GM08714 (cell line): ENCODE data around the gene MOGAT3.

Source experiments
- H3K4me3 ChIP-seq: fragments of 200-500 bp; sonication (Bioruptor generic); 2 replicates; pipeline ENCODE4 v1.5.1; 2014; ENCODE audit warnings: mild to moderate bottlenecking, low read length, inconsistent platforms
- ZNF274 ChIP-seq: IDR thresholded peaks from 2 replicates; pipeline ENCODE4 v1.6.1; 2012; ENCODE audit warnings: mild to moderate bottlenecking, low read depth, low read length

Gene MOGAT3, protein sequence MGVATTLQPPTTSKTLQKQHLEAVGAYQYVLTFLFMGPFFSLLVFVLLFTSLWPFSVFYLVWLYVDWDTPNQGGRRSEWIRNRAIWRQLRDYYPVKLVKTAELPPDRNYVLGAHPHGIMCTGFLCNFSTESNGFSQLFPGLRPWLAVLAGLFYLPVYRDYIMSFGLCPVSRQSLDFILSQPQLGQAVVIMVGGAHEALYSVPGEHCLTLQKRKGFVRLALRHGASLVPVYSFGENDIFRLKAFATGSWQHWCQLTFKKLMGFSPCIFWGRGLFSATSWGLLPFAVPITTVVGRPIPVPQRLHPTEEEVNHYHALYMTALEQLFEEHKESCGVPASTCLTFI

DNA sequence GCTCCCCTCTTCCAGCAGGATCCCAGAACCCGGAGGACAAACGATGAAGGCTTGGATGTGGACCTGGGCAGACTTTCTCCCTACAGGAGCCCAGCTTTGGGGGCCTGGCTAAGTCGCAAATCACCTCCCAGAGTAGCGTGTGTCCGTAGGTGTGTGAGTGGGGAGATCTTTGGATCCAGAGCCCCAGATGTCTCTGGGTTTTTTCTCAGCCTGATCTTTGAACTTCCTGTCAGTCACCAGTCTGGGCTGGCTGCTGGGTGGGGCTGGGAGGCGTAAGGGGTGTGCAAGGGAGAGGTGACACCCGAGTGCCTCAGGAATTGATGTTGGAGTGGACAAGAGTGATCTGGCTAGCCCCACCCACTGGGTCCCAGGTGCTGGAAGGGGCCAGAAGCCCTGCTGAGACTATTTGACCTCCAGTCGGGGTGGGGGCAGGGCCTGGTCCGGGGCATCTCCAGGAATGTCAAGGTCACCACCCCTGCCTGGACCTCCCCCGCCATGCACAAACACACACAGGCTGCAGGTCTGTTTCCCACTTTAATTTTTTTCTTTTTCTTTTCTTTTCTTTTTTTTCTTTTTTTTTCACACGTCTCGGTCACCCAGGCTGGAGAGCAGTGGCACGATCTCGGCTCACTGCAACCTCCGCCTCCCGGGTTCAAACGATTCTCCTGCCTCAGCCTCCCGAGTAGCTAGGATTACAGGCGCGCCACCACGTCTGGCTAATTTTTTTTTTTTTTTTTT lies at the start of gene MOGAT3:
Gene MOGAT3 (minus strand): TSS at position 175 of the 738 bp plus-strand sequence. CDS start 182 bp downstream, outside the sequence.
- H3K4me3 ChIP-seq: no peak within 1 kb of the TSS
- TF ChIP-seq ZNF274: no peak

DNA sequence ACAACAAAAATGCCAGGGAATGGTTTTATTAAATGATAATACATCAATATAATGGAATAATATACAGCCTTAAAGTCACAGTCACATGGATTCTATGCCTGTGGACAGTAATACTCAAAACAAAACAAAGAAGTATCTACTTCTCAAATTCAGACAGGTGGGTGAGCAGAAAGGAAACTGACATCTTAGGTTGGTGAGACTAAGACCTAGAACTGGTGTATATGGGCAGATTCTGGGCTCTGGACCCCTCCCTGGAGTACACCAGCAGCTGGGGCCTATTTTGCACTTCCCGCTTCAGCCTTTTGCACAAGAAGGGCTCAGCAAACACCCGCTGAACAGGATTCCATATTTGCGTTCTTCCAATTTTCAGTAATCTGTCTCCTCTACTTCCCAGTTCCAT lies 49.5 kb upstream of the MOGAT3 start:
- no peak for TF ChIP-seq ZNF274
- H3K4me3 ChIP-seq: peak overlapping the region; percentile 99; the same call in 1 of the 2 replicates

DNA sequence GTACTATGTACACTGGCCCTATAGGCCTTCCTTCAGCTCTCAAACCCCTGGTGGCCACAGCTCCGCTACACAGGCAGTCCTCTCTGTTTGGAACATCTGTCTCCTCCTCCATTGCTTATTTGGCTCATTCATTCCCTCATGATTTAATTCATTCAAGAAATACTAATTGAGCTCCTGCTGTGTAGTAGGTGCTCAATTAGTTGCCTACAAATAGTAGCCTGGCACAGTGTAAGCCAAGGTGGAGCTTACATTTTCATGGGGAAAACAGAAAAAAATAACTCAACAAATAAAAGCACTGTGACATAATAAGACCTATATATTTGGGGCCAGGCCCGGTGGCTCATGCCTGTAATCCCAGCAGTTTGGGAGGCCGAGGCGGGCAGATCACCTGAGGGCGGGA lies 47.4 kb upstream of the MOGAT3 start:
- no peak overlapping the region for H3K4me3 ChIP-seq
- no peak for TF ChIP-seq ZNF274

DNA sequence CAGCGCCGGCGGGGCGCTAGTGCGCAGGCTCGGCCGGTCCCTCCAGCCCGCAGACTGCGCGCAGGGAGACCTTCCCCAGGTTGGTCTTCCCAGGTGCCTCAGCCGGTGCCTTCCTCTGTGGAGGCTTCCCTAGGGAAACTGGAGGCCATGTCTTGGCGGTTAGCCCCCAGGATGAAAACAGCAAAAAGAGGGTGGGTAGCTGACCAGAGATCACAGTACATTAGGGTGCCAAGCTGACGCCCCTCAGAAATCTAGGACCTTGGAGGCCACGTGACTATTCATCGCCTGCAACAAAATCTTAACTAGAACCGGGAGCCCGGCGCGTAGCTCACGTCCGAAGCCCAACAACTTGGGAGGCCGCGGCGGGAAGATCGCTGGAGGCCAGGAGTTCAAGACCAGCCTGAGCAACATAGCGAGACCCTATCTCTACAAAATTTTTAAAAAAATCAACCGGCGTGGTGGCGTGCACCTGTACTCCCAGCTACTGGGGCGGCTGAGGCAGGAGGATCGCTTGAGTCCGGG lies 44.4 kb upstream of the MOGAT3 start:
- peak overlapping the region; percentile 71; the same call in 1 of the 2 replicates for H3K4me3 ChIP-seq
- no peak for TF ChIP-seq ZNF274

DNA sequence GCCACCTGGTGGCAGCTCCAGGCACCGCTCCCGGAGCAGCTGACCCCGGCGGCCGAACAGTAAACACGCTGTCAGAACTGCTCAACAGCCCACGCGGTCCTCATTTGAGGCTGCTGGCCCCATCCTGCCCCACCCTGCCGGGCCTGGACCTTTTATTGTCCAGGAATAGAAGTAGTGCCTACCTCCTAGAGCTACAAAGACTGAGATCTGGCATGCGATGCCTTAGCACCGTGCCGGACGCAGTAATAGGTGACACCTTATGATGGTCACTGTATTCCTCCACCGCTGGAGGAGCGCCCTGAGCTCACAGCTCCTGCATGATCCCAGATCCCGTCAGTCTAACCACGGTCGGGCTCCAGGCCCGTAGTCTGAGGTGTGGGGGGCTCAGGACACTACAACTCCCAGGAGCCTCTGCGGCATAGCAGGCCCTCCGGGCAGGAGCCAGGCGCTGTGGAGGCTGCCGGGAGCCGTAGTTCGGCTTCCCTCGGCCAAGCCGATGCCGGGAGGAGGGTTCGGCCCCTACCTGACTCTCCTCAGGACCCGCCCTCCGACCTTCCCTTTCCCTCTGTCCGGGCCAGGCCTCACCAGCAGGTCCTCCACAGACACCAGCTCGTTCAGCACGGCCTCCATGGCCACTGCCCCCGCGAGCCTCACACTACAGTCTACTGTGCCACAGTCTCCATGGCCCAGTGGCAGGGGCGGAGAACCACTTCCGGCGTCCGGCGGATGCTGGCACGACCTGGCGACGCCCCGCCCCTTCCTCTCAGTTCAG lies 43.7 kb upstream of the MOGAT3 start, which contains the start of gene FIS1:
Gene FIS1 (minus strand): TSS at position 707 of the 772 bp plus-strand sequence. CDS start 77 bp downstream, at position 630.
- peak within 1 kb of the TSS; percentile 71 for H3K4me3 ChIP-seq
- no peak for TF ChIP-seq ZNF274

DNA sequence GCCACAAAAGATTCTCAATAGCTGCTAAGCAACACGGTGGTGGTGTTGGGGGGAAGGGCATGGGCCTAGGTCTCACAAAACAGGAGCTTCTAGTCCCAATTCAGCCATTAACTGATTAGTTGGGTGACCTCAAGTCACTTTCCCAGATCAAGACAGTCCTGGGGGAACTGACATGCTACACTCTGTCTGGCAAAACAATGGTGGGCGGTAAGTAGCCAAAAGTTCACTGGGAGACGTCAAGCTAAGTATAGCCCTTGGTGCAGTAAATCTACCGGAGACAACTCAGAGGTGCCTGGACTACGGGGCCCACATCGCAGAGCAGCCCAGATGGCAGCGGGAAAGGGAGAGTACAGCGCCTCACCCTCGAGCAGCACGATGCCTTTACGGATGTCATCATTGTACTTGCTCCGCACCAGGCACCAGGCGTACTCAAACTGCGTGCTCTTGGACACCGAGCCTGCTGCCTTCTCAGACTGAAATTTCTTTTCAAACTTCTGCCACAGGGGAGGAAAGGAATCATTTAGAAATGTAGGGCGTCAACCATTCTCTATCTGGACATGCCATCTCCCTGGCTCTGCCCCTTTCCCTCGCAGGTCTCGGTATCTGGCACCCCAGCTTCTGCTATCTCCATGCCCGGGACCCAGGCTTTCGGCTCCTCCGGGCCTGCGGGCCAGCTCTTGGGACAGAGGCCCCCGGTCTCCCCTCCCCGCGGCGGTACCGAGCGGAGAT lies 43.0 kb upstream of the MOGAT3 start:
- no peak for TF ChIP-seq ZNF274
- peak overlapping the region; percentile 71; the same call in 1 of the 2 replicates for H3K4me3 ChIP-seq

DNA sequence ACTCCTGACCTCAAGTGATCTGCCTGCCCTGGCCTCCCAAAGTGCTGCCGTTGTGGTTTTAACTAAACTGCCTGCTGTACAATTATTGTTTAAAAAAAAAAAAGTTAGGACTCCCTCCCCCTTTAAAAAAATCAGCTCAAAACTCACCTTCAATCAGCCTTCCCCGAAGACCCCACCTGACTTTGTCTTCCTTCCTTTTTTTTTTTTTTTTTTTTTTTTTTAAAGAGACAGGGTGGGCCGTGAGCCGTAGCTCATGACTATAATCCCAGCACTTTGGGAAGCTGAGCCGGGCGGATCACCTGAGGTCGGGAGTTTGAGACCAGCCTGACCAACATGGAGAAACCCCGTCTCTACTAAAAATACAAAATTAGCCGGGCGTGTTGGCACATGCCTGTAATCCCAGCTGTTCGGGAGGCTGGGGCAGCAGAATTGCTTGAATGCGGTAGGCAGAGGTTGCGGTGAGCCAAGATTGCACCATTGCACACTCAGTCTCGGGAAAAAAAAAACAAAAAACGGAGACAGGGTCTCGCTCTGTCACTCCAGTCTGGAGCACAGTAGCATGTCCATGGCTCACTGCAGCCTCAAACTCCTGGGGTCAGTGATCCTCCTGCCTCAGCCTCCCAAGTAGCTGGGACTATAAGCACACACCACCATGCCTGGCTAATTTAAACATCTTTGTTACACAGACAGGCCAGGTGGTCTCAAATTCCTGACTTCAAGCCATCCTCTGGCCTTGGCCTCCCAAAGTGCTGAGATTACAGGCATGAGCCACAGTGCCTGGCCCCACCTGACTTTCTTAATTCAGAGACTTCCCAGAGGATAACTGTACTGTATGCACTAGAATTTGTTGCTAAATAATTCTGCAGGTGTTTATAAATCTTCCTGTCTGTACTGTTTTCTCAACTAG lies 40.9 kb upstream of the MOGAT3 start:
- H3K4me3 ChIP-seq: no peak overlapping the region
- TF ChIP-seq ZNF274: no peak

DNA sequence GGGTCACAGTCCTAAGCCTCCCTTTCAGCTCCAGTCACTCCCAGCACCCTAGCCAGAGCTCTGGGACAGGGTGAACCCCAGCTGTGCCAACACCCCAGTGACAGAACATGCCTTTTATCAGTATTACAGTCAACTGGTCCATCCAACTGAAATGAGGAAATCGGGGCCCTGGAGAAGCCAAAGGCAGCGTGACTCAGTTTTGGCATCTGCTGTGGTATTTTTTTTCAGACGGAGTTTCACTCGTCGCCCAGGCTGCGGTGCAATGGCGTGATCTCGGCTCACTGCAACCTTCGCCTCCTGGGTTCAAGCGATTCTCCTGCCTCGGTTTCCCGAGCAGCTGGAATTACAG lies 40.2 kb upstream of the MOGAT3 start:
- TF ChIP-seq ZNF274: no peak
- no peak overlapping the region for H3K4me3 ChIP-seq

DNA sequence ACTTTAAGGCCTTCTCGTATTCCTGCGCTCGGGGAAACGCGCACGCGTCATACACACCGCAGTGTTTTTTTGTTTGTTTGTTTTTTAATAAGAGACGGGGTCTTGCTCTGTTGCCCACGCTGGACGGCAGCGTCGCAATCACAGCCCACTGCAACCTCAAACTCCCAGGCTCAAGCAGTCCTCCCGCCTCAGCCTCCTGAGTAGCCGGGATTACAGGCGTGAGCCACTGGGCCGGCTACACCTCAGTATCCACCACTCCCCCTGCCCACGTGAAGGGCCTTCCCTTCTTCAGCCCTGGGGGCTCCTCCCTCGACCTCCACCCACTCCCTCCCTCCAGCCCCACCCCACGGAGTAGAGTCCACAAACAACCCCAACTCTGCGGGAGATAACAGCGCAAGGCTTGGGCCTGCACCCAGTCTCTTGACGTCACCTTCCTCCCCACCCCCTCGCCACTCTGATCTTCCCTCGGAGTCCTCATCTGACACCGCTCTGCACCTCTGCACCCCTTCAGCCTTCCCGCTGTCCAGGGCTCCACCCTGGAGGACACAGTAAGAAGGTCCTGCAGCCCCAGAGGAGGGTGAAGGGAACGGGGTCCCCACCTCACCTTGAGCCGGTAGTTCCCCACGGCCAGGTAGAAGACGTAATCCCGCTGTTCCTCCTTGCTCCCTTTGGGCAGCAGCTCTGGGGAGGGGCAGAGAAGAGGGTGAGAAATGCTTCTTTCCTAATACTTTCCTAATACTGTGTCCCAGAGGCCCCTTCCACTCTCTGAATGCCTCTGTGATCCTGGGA lies 39.6 kb upstream of the MOGAT3 start:
- no peak for TF ChIP-seq ZNF274
- H3K4me3 ChIP-seq: no peak overlapping the region

DNA sequence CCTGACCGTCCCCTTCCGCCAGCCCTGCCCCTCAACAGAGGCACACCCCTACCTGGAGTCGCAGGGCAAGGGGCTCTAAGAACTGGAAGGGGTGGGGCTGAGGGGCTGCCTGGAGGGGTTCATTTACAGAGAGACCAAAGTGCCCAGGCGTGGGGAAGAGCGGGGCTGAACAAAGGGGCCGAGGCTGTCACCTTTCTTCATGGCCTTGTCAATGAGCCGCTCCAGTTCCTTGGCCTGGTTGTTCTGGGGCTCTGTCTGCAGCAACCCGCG lies 39.0 kb upstream of the MOGAT3 start:
- TF ChIP-seq ZNF274: no peak
- no peak overlapping the region for H3K4me3 ChIP-seq

DNA sequence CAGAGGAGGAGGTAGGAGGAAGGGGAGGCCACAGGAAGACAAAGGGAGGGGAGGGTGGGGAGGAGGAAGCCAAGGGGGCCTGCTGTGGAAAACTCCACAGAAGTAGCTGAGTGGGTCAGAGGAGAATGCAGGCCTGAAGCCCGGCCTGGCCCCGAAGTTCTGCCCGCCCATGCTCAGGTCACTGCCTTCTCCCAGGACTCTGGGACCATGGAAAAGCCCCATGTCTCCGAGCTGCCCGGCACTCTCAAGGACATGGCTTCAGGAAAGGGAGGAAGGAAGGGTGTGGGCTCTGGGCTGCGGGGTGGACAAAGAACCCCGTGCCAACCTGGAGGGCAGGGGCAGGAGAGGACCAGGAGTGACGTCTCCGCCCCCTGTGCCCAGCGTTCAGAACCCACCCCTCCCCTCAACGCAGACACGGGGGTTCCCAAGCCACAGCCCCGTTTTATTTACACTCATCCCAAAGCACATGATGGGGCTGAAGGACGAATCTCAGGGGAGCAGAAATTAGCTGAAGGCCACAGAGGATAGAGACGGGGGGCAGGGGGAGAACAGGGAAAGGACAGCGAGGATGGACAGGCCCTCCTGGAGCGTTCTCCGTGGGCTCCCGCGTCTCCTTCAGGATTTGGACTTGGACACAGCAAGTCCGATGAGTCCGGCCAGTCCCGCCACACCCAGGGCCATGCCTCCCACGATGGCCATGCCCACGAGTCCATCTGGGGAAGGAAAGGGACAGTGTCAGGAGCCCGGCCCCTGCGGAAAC lies 38.5 kb upstream of the MOGAT3 start:
- no peak overlapping the region for H3K4me3 ChIP-seq
- no peak for TF ChIP-seq ZNF274
